Measurements from ENCODE around the gene LDB1.

GRCh38 chr10:102133373-102134195 is 13.4 kb upstream of the LDB1 start:
- TF ChIP-seq POLR2A (IDR thresholded peaks at IDR 0.05; ENCODE audit: low read length) (no peak), GATA1 (IDR thresholded peaks at IDR 0.05; ENCODE audit: low read depth, low read length) (no peak)
